ENCODE measurements around the gene MRPL41.
"Not testable (repeated sequence)": the region's sequence is repeated elsewhere in the genome, so short reads cannot be mapped to it uniquely, and the experiment has no call there.

The MRPL41 gene

DNA sequence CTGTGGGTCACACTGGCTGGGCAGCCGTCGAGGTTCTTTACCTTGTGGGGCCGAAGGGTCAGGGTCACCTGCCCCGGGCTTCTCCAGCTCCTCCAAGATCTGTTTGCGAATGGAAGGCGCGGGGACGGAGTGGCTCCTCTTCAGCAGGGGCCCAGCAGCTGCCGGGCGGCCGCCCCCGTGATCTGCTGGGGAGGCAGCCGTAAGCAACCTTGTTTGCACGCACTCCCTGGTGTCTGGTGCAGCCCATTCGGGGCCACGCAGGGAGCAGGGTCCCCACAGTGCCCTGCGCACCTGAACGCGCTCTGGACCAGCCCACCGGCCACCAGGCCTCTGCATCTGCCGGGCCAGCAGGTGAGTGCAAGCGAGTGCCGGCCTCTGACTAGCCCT, 36.3 kb upstream of the MRPL41 start:
- H3K4me3 Mint-ChIP-seq: no peak overlapping the region
- H3K27ac Mint-ChIP-seq: no peak overlapping the region
- H3K36me3 Mint-ChIP-seq (ENCODE audit: low read depth): no peaks in the 10 kb centered on the region
- DNase-seq (ENCODE audit: low spot score): no peak
- H3K9me3 Mint-ChIP-seq: no peaks in the 10 kb centered on the region
- no peaks in the 10 kb centered on the region for H3K27me3 Mint-ChIP-seq (ENCODE audit: low read depth)
- no peaks in the 10 kb centered on the region for H3K4me1 Mint-ChIP-seq (ENCODE audit: low read depth)

DNA sequence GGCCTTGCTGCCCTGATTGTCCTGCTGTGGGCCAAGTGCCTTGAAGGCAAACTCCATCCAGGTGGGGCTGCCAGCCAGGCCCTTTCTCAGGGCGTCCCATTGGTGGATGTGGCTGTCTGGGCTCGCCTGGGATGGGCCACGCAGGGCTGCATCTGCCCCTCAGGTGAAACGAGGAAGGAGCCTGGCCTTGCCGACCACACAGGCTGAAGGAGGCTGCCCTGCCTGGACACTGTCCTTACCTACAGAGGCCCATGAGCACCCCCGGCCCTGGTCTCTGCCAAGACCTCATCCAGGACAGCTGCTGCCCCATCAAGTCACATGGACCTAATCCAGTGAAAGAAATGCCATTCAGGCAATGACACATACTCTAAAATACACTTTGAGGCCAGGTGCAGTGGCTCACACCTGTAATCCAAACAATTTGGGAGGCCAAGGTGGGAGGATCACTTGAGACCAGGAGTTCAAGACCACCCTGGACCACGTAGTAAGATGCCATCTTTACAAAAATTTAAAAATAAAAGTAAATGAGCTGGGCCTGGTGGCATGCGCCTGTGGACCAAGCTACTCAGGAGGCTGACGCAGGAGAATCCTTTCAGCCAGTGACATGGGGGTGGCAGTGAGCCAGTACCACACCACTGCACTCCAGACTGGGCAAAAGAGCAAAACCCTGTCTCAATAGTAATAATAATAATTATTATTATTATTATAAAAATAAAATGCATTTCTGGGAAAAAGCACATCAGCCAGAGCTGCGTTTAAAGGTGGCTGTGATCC, 35.3 kb upstream of the MRPL41 start:
- no peaks in the 10 kb centered on the region for H3K4me1 Mint-ChIP-seq (ENCODE audit: low read depth)
- no peak overlapping the region for H3K27ac Mint-ChIP-seq
- no peaks in the 10 kb centered on the region for H3K9me3 Mint-ChIP-seq
- DNase-seq (ENCODE audit: low spot score): no peak
- no peaks in the 10 kb centered on the region for H3K36me3 Mint-ChIP-seq (ENCODE audit: low read depth)
- no peaks in the 10 kb centered on the region for H3K27me3 Mint-ChIP-seq (ENCODE audit: low read depth)
- no peak overlapping the region for H3K4me3 Mint-ChIP-seq

DNA sequence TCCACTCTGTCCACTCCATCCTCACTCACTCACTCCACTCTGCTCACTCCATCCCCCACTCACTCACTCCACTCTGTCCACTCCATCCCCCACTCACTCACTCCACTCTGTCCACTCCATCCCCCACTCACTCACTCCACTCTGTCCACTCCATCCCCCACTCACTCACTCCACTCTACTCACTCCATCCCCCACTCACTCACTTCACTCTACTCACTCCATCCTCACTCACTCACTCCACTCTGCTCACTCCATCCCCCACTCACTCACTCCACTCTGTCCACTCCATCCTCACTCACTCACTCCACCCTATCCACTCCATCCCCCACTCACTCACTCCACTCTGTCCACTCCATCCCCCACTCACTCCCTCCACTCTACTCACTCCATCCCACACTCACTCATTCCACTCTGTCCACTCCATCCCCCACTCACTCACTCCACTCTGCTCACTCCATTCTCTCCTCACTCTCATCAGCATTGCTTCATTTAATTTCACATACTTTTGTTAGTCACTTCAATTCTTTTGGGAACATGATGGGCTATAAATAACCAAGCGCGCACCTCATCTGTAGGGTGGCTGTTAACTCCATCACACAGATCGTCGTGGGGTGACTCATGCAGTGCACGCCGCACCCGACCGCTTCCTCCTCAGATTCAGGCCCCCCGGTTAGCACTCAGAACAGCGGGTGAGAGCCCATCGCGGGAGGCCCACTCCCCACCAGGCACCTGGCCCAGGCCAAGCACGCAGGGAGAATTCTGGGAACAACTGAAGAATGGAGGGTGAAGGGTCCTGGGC, 32.8 kb upstream of the MRPL41 start:
- not testable (repeated sequence) for DNase-seq (ENCODE audit: low spot score); H3K9me3 Mint-ChIP-seq; H3K36me3 Mint-ChIP-seq (ENCODE audit: low read depth); H3K4me1 Mint-ChIP-seq (ENCODE audit: low read depth); H3K27ac Mint-ChIP-seq; H3K27me3 Mint-ChIP-seq (ENCODE audit: low read depth); H3K4me3 Mint-ChIP-seq

DNA sequence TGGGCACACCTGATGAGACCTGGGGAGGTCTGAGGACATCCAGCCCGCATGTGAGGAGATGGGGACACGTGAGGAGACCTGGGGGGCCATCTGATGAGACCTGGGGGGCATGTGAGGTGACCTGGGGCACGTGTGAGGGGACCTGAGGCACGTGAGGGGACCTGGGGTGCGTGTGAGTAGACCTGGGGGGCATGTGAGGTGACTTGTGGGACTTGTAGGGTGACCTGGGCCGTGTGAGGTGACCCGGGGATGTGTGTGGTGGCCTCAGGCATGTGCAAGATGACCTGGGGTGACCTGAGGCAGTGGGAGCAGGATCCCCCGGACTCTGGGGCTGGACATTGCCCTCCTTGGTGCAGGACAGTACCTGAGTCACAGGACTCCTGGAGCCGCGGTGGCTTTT, 32.1 kb upstream of the MRPL41 start:
- Mint-ChIP-seq H3K4me3 (no peak overlapping the region), H3K36me3 (ENCODE audit: low read depth) (no peaks in the 10 kb centered on the region), H3K9me3 (no peaks in the 10 kb centered on the region), H3K27ac (no peak overlapping the region), H3K4me1 (ENCODE audit: low read depth) (no peaks in the 10 kb centered on the region), H3K27me3 (ENCODE audit: low read depth) (no peaks in the 10 kb centered on the region)
- no peak for DNase-seq (ENCODE audit: low spot score)

- no peak overlapping the region for H3K4me3 Mint-ChIP-seq
- no peak for DNase-seq (ENCODE audit: low spot score)
These were observed 30.9 kb upstream of the MRPL41 start for GRCh38 chr9:137520614-137521404.

GRCh38 chr9:137521405-137521985, 30.2 kb upstream of the MRPL41 start:
- Mint-ChIP-seq H3K9me3 (no peaks in the 10 kb centered on the region), H3K36me3 (ENCODE audit: low read depth) (no peaks in the 10 kb centered on the region), H3K27me3 (ENCODE audit: low read depth) (no peaks in the 10 kb centered on the region), H3K4me3 (no peak overlapping the region), H3K4me1 (ENCODE audit: low read depth) (peaks cover 3% of the 10 kb centered on the region), H3K27ac (no peak overlapping the region)
- no peak for DNase-seq (ENCODE audit: low spot score)

More at GRCh38 chr9:137520614-137521404, 30.9 kb upstream of the MRPL41 start:
- H3K9me3 Mint-ChIP-seq: no peaks in the 10 kb centered on the region
- H3K27ac Mint-ChIP-seq: no peak overlapping the region
- no peaks in the 10 kb centered on the region for H3K27me3 Mint-ChIP-seq (ENCODE audit: low read depth)
- H3K36me3 Mint-ChIP-seq (ENCODE audit: low read depth): no peaks in the 10 kb centered on the region
- H3K4me1 Mint-ChIP-seq (ENCODE audit: low read depth): peaks cover 3% of the 10 kb centered on the region

- peaks cover 4% of the 10 kb centered on the region for H3K27me3 Mint-ChIP-seq (ENCODE audit: low read depth)
- no peak for DNase-seq (ENCODE audit: low spot score)
- no peaks in the 10 kb centered on the region for H3K36me3 Mint-ChIP-seq (ENCODE audit: low read depth)
- H3K4me1 Mint-ChIP-seq (ENCODE audit: low read depth): peaks cover 5% of the 10 kb centered on the region
- no peak overlapping the region for H3K27ac Mint-ChIP-seq
- no peak overlapping the region for H3K4me3 Mint-ChIP-seq
- no peaks in the 10 kb centered on the region for H3K9me3 Mint-ChIP-seq
These were observed 28.8 kb upstream of the MRPL41 start for GRCh38 chr9:137522746-137523455.

DNA sequence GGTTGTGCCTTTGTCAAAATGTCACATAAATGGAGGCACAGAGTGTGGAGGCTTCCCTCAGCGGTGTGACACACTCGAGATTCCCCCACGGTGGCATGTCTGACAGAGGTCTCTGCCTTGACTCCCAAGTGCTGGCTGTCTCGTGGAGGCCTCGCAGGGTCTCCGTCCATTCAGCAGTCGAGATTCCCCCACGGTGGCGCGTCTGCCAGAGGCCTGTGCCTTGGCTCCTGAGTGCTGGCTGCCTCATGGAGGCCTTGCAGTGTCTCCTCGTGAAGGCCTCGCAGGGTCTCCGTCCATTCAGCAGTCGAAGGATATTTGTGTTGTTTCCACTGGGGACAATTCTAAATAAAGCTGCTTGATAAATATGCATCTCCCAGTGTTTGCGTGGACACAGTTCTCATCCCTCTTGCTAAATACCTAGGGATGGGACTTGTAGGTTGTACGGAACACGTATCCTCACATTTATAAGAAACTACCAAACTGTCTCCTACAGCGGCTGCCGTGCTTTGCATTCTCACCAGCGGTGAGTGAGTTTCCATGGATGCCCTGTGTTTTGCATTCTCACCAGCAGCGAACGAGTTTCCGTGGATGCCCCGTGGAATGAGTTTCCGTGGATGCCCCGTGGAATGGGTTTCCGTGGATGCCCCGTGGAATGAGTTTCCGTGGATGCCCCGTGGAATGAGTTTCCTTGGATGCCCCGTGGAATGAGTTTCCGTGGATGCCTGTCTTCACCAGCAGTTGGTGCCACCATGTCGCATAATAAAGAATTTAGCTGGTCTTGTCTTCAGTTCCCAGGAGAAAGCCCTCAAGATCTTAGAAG, 27.3 kb upstream of the MRPL41 start:
- H3K27ac Mint-ChIP-seq: no peak overlapping the region

GRCh38 chr9:137524981-137525317, 26.7 kb upstream of the MRPL41 start:
- Mint-ChIP-seq H3K4me1 (ENCODE audit: low read depth) (peaks cover 5% of the 10 kb centered on the region), H3K4me3 (no peak overlapping the region), H3K36me3 (ENCODE audit: low read depth) (no peaks in the 10 kb centered on the region), H3K27me3 (ENCODE audit: low read depth) (peaks cover 4% of the 10 kb centered on the region), H3K27ac (no peak overlapping the region), H3K9me3 (no peaks in the 10 kb centered on the region)
- DNase-seq (ENCODE audit: low spot score): no peak

More for the DNA sequence above, 27.3 kb upstream of the MRPL41 start:
- no peak for DNase-seq (ENCODE audit: low spot score)
- Mint-ChIP-seq H3K36me3 (ENCODE audit: low read depth) (no peaks in the 10 kb centered on the region), H3K27me3 (ENCODE audit: low read depth) (peaks cover 4% of the 10 kb centered on the region), H3K4me3 (no peak overlapping the region), H3K4me1 (ENCODE audit: low read depth) (peaks cover 5% of the 10 kb centered on the region), H3K9me3 (no peaks in the 10 kb centered on the region)

DNA sequence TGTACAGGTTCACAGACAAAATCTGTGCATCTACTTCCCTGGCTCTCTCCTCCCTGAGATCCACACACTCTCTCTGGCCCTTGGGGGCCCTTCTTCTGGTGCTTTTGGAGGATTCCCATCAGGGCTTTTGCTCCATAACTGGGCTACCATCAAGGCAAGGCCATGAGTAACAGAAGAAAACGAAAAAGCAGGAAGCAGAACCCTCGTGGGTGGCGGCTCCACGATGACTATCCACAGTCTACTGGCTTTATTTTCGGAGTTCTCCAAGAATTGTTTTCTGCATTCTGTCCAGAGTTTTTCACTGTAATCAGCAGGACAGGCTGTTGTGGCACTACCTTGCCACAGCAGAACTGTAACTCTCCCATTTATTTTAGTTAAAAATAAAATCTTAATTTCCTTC, 21.3 kb upstream of the MRPL41 start:
- Mint-ChIP-seq H3K27me3 (ENCODE audit: low read depth) (peaks cover 4% of the 10 kb centered on the region), H3K27ac (no peak overlapping the region), H3K9me3 (peaks cover 4% of the 10 kb centered on the region), H3K36me3 (ENCODE audit: low read depth) (peaks cover 3% of the 10 kb centered on the region), H3K4me3 (no peak overlapping the region), H3K4me1 (ENCODE audit: low read depth) (peaks cover 16% of the 10 kb centered on the region)
- DNase-seq (ENCODE audit: low spot score): no peak

DNA sequence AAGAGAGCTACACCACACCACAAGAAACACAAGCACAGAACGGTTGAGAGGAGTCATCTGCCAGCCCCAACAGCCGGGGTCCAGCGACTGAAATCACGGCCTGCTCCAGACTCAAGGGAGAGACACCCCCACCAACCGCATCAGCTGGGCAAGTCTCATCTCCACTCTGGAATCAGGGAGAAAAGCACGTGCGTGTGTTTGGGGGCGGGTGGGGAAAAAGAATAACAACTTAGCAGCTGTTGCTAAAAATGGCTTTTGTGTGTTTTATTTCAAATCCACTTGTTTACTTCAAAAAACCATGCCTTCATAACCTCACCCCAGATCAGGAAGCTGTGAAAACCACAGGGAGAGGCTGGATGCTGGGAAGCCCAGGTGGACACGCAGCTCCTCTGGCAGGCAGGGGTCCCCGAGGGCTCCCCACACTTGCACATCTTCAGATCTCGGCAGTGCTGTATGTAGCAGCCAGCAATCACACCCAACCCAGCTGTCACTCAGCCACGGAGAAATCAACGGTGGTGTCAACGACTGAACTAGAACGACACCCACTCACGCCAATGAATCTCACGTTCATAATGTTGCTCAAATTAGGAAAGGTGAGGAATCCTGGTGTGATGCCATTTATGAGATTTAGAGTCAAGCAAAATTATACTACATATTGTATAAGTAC, 20.4 kb upstream of the MRPL41 start:
- DNase-seq (ENCODE audit: low spot score): no peak
- no peak overlapping the region for H3K27ac Mint-ChIP-seq
- peaks cover 4% of the 10 kb centered on the region for H3K27me3 Mint-ChIP-seq (ENCODE audit: low read depth)
- no peak overlapping the region for H3K4me3 Mint-ChIP-seq
- H3K4me1 Mint-ChIP-seq (ENCODE audit: low read depth): peaks cover 17% of the 10 kb centered on the region
- peaks cover 5% of the 10 kb centered on the region for H3K36me3 Mint-ChIP-seq (ENCODE audit: low read depth)
- peaks cover 8% of the 10 kb centered on the region for H3K9me3 Mint-ChIP-seq

GRCh38 chr9:137532891-137533468, 18.7 kb upstream of the MRPL41 start:
- H3K9me3 Mint-ChIP-seq: peaks cover 13% of the 10 kb centered on the region
- H3K36me3 Mint-ChIP-seq (ENCODE audit: low read depth): peaks cover 13% of the 10 kb centered on the region
- not testable (repeated sequence) for H3K4me3 Mint-ChIP-seq; H3K27me3 Mint-ChIP-seq (ENCODE audit: low read depth); DNase-seq (ENCODE audit: low spot score); H3K27ac Mint-ChIP-seq
- peaks cover 23% of the 10 kb centered on the region for H3K4me1 Mint-ChIP-seq (ENCODE audit: low read depth)
